Mesendoderm (in vitro differentiated cells): ENCODE data around the gene SAP30.

ENCODE experiments used
- DNase-seq: peaks from one replicate; pipeline ENCODE4 v3.0.0; 2013
- H2AK5ac ChIP-seq: 2 replicates; pipeline ENCODE4 v1.6.1; 2013; ENCODE audit warnings: low read length, inconsistent platforms
- H2BK120ac ChIP-seq: 2 replicates; pipeline ENCODE4 v1.6.1; 2013; ENCODE audit warnings: low read depth, mild to moderate bottlenecking, low read length, moderate library complexity, mixed read lengths
- H2BK15ac ChIP-seq: replicated peaks from 2 replicates; pipeline ENCODE4 v1.6.1; 2013; ENCODE audit warnings: low read depth, mild to moderate bottlenecking, moderate library complexity
- H2BK5ac ChIP-seq: 2 replicates; pipeline ENCODE4 v1.6.1; 2013; ENCODE audit warnings: low read length, inconsistent platforms
- H3K18ac ChIP-seq: 2 replicates; pipeline ENCODE4 v1.6.1; 2013; ENCODE audit warnings: mild to moderate bottlenecking, low read length, mixed read lengths
- H3K23ac ChIP-seq: one replicate; pipeline ENCODE4 v1.6.1; 2013; ENCODE audit warnings: low read length
- H3K27ac ChIP-seq: 2 replicates; pipeline ENCODE4 v1.5.1; 2013; ENCODE audit warnings: low read depth, mild to moderate bottlenecking, inconsistent platforms, low read length, moderate library complexity
- H3K27me3 ChIP-seq: 2 replicates; pipeline ENCODE4 v1.6.1; 2013; ENCODE audit warnings: low read length, control low read depth, mild to moderate bottlenecking, inconsistent platforms; ENCODE audit not compliant: insufficient read depth, poor library complexity
- H3K36me3 ChIP-seq: 2 replicates; pipeline ENCODE4 v1.6.1; 2013; ENCODE audit warnings: low read length, inconsistent platforms; ENCODE audit not compliant: control insufficient read depth, insufficient read depth
- H3K4ac ChIP-seq: one replicate; pipeline ENCODE4 v1.6.1; 2013; ENCODE audit warnings: low read depth, mild to moderate bottlenecking, low read length, moderate library complexity
- H3K4me1 ChIP-seq: 2 replicates; pipeline ENCODE4 v1.6.1; 2013; ENCODE audit warnings: low read depth, low read length, inconsistent platforms; ENCODE audit not compliant: control insufficient read depth
- H3K4me2 ChIP-seq: 2 replicates; pipeline ENCODE4 v1.6.1; 2013; ENCODE audit warnings: low read length
- H3K4me3 ChIP-seq: 2 replicates; pipeline ENCODE4 v1.5.1; 2013; ENCODE audit warnings: mild to moderate bottlenecking, low read length
- H3K56ac ChIP-seq: one replicate; pipeline ENCODE4 v1.6.1; 2013; ENCODE audit warnings: low read length
- H3K79me1 ChIP-seq: 2 replicates; pipeline ENCODE4 v1.6.1; 2013; ENCODE audit warnings: low read length, inconsistent platforms
- H3K79me2 ChIP-seq: 2 replicates; pipeline ENCODE4 v1.6.1; 2013; ENCODE audit warnings: mild to moderate bottlenecking, low read length; ENCODE audit not compliant: control insufficient read depth, insufficient read depth
- H3K9ac ChIP-seq: 2 replicates; pipeline ENCODE4 v1.6.1; 2013; ENCODE audit warnings: low read length, inconsistent platforms
- H4K5ac ChIP-seq: one replicate; pipeline ENCODE4 v1.6.1; 2013; ENCODE audit warnings: low read length
- H4K8ac ChIP-seq: one replicate; pipeline ENCODE4 v1.6.1; 2013; ENCODE audit warnings: low read depth, mild to moderate bottlenecking, control low read depth, low read length, moderate library complexity
- WGBS: extraction: QIAGEN DNeasy Blood & Tissue Kit; methylation state at CpG from one replicate; pipeline ENCODE4 v1.1.7; 2013; ENCODE audit warnings: low lambda C conversion rate, missing lambda C conversion rate; ENCODE audit not compliant: insufficient coverage; ENCODE audit errors: extremely low coverage; 5-methylcytosine and 5-hydroxymethylcytosine counted together

The SAP30 gene

GRCh38 chr4:173413036-173413435 lies 42.3 kb downstream of the SAP30 start:
- H3K79me1 ChIP-seq = no peaks in the 10 kb centered on the region
- DNase-seq = no peak
- no peak overlapping the region for H3K18ac ChIP-seq
- no peak overlapping the region for H3K27ac ChIP-seq
- H3K79me2 ChIP-seq = no peaks in the 10 kb centered on the region
- H2BK15ac ChIP-seq = no peak overlapping the region
- no peak overlapping the region for H3K4me2 ChIP-seq
- H3K9ac ChIP-seq = no peak overlapping the region
- H3K4ac ChIP-seq = no peak overlapping the region
- H4K8ac ChIP-seq = no peak overlapping the region
- no peaks in the 10 kb centered on the region for H3K27me3 ChIP-seq
- H3K4me3 ChIP-seq = no peak overlapping the region
- H2BK5ac ChIP-seq = no peak overlapping the region
- no peak overlapping the region for H3K23ac ChIP-seq
- H2AK5ac ChIP-seq = no peak overlapping the region
- WGBS = no CpG with 5 or more reads among the region's 1 CpG
- no peaks in the 10 kb centered on the region for H3K36me3 ChIP-seq
- no peaks in the 10 kb centered on the region for H3K4me1 ChIP-seq
- no peak overlapping the region for H4K5ac ChIP-seq
- H2BK120ac ChIP-seq = no peak overlapping the region
- H3K56ac ChIP-seq = no peak overlapping the region

- H3K18ac ChIP-seq = no peak overlapping the region
- no peaks in the 10 kb centered on the region for H3K27me3 ChIP-seq
- no peak overlapping the region for H2AK5ac ChIP-seq
- H3K4ac ChIP-seq = no peak overlapping the region
- H3K27ac ChIP-seq = no peak overlapping the region
- no peak overlapping the region for H3K9ac ChIP-seq
- H3K4me2 ChIP-seq = no peak overlapping the region
- no peak overlapping the region for H2BK120ac ChIP-seq
- H2BK15ac ChIP-seq = no peak overlapping the region
- no peak overlapping the region for H2BK5ac ChIP-seq
- WGBS = no CpG with 5 or more reads among the region's 3 CpGs
- H3K36me3 ChIP-seq = no peaks in the 10 kb centered on the region
- H4K5ac ChIP-seq = no peak overlapping the region
- no peaks in the 10 kb centered on the region for H3K79me2 ChIP-seq
- no peak overlapping the region for H4K8ac ChIP-seq
- no peaks in the 10 kb centered on the region for H3K79me1 ChIP-seq
- no peak overlapping the region for H3K23ac ChIP-seq
- H3K4me1 ChIP-seq = no peaks in the 10 kb centered on the region
- DNase-seq = no peak
- H3K56ac ChIP-seq = no peak overlapping the region
- no peak overlapping the region for H3K4me3 ChIP-seq
Observed at GRCh38 chr4:173414456-173414855, 43.7 kb downstream of the SAP30 start.

DNA sequence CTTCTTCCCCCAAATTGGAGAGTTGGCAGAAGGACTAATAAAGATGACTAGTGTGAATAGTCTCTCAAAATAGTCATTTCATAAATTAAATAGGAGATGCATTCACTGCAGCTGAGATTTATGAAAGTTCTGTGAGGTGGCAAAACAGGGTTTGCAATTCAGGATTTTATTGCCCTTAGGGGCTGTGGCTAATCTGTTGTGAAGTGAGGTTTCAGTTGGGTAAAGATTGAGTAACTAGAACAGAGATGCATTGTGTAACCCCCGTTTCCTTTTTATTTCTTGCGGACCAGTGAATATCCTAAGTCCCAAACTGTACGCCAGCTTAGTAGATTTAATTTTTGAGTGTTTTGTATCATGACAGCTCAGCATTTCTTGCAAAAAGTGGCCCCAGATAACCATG lies 44.3 kb downstream of the SAP30 start:
- Histone ChIP-seq H3K36me3 (no peaks in the 10 kb centered on the region), H4K5ac (no peak overlapping the region), H3K9ac (no peak overlapping the region), H3K79me1 (no peaks in the 10 kb centered on the region), H3K18ac (no peak overlapping the region), H3K4me1 (no peaks in the 10 kb centered on the region), H2AK5ac (no peak overlapping the region), H2BK5ac (no peak overlapping the region), H3K4me3 (no peak overlapping the region), H3K27ac (no peak overlapping the region), H3K4ac (no peak overlapping the region), H3K27me3 (no peaks in the 10 kb centered on the region), H3K79me2 (no peaks in the 10 kb centered on the region), H3K23ac (no peak overlapping the region), H3K4me2 (no peak overlapping the region), H3K56ac (no peak overlapping the region), H4K8ac (no peak overlapping the region), H2BK15ac (no peak overlapping the region), H2BK120ac (no peak overlapping the region)
- no peak for DNase-seq
- no CpG with 5 or more reads among the region's 3 CpGs for WGBS

DNA sequence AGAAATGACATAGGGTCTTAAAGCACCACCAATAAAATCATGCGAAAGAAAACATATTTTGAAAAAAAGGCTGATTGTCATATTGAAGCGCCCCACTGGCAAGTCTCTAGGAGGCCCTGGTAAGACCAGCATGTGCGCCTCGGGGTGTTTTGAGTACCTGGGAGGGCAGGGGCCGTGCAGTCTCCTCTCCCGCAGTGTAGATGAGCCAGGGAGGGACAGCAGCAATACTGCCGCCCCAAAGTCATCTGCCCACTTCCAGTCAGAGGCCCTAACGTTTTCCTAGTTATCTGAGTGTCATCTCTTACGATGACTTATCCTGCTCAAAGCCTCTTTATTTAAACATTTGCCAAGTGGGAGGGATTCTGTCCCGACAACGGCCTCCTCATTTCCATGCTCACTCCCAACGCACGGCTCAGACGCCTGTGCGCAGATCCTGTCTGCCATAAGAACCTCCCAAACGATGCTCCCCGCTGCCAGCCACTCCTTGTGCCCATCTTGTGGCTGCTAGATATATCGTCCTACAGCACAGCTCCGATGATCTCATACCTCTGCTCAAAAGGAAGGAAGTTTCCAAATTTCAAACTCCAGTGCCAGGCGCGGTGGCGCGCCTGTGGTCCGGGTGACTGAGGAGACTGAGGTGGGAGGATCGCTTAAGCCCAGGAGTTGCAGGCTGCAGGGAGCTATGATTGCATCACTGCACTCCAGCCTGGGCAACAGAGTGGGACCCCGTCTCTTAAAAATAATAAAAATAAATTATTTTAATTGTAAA lies 45.3 kb downstream of the SAP30 start:
- Histone ChIP-seq H3K4me1 (no peaks in the 10 kb centered on the region), H4K8ac (no peak overlapping the region), H2BK120ac (no peak overlapping the region), H4K5ac (no peak overlapping the region), H3K27ac (no peak overlapping the region), H3K4me2 (no peak overlapping the region), H3K23ac (no peak overlapping the region), H3K36me3 (no peaks in the 10 kb centered on the region), H3K79me2 (no peaks in the 10 kb centered on the region), H3K4me3 (no peak overlapping the region), H2BK5ac (no peak overlapping the region), H3K79me1 (no peaks in the 10 kb centered on the region), H2AK5ac (no peak overlapping the region), H3K27me3 (no peaks in the 10 kb centered on the region), H3K56ac (no peak overlapping the region), H2BK15ac (no peak overlapping the region), H3K9ac (no peak overlapping the region), H3K4ac (no peak overlapping the region), H3K18ac (no peak overlapping the region)
- no peak for DNase-seq
- WGBS = no CpG with 5 or more reads among the region's 26 CpGs

GRCh38 chr4:173417833-173418232 lies 47.1 kb downstream of the SAP30 start:
- Histone ChIP-seq H4K8ac (no peak overlapping the region), H2BK5ac (no peak overlapping the region), H3K56ac (no peak overlapping the region), H3K4me3 (no peak overlapping the region), H2BK15ac (no peak overlapping the region), H3K9ac (no peak overlapping the region), H3K18ac (no peak overlapping the region), H2AK5ac (no peak overlapping the region), H3K79me2 (no peaks in the 10 kb centered on the region), H3K79me1 (no peaks in the 10 kb centered on the region), H3K4me1 (no peaks in the 10 kb centered on the region), H3K27me3 (no peaks in the 10 kb centered on the region), H3K23ac (no peak overlapping the region), H2BK120ac (no peak overlapping the region), H3K4me2 (no peak overlapping the region), H3K27ac (no peak overlapping the region), H3K4ac (no peak overlapping the region), H3K36me3 (no peaks in the 10 kb centered on the region), H4K5ac (no peak overlapping the region)
- no peak for DNase-seq

- Histone ChIP-seq H3K79me2 (no peaks in the 10 kb centered on the region), H2AK5ac (no peak overlapping the region), H2BK5ac (no peak overlapping the region), H3K27me3 (no peaks in the 10 kb centered on the region), H2BK120ac (no peak overlapping the region), H3K36me3 (no peaks in the 10 kb centered on the region), H4K5ac (no peak overlapping the region), H3K18ac (no peak overlapping the region), H4K8ac (no peak overlapping the region), H3K4me3 (no peak overlapping the region), H3K4ac (no peak overlapping the region), H3K27ac (no peak overlapping the region), H2BK15ac (no peak overlapping the region), H3K4me1 (no peaks in the 10 kb centered on the region), H3K9ac (no peak overlapping the region), H3K4me2 (no peak overlapping the region), H3K23ac (no peak overlapping the region), H3K56ac (no peak overlapping the region), H3K79me1 (no peaks in the 10 kb centered on the region)
- WGBS = no CpG with 5 or more reads among the region's 3 CpGs
- no peak for DNase-seq
Observed at GRCh38 chr4:173418639-173419038, 47.9 kb downstream of the SAP30 start.
